ENCODE results near the gene NEGR1. TPM values are rescaled to one million over a fixed set of nuclear protein-coding genes. Genes with fewer than 3 reads are reported as not detected.

The NEGR1 gene
- total RNA-seq, 1 experiment from 2014 or later = 4.1 TPM

DNA sequence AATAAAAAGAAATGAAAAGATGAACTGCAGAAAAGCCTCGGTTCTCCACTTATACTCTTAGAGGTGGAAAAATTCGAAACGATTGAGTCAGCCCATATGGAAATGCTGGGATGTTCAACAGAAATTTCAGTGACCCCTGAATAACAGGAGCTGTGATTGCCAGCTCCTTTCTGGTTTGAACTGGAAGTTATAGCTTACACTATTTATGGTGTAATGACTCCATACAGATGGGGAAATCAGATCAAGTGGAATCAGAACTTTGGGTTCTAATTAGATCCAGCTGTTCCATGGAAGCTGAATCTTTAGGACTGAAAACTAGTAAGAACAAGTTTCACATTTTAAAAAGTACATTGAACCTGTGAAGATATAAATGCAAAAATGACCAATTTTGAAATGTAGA is 632.2 kb downstream of the NEGR1 start:
- Mint-ChIP-seq H3K9me3 (ENCODE audit: unreplicated experiment) (no peaks in the 10 kb centered on the region), H3K27me3 (ENCODE audit: insufficient read depth, unreplicated experiment) (no peaks in the 10 kb centered on the region), H3K27ac (ENCODE audit: low read depth, unreplicated experiment) (no peak overlapping the region), H3K36me3 (ENCODE audit: insufficient read depth, unreplicated experiment) (no peaks in the 10 kb centered on the region), H3K4me3 (ENCODE audit: unreplicated experiment) (no peak overlapping the region), H3K4me1 (ENCODE audit: insufficient read depth, unreplicated experiment) (no peaks in the 10 kb centered on the region)
- ChIA-PET POLR2A (no interaction called here), CTCF (interaction anchor here (0.6 kb wide), 3 partner anchors 43 to 1518 kb away, joined by 3 read pairs; no protein-coding TSS in a partner anchor)
- DNase-seq (ENCODE audit: unreplicated experiment) = no peak
- no TSS peak for BruUV-seq (replicated peaks)
- intact Hi-C loops (cut with micrococcal nuclease) = no loop called here
- TF ChIP-seq CTCF (IDR thresholded peaks at IDR 0.05; ENCODE audit: unreplicated experiment) = no peak

DNA sequence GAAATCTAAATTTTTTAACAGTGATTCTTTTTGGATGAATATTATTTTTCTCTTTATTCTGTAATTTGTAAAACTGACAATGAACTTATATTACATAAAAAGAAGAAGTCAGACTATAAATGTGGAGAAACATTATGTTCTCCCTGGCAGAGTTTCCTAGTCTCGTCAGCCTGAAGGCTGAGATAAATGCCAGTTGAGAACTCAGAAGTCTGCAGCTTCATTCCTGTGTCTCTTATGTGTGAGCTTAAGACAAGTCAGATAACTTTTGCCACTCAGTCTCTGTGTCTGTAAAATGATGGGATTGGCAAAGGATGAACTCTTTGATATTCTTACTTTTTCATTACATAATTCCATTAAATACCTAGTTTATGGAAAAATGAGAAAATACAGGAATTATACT is 632.7 kb downstream of the NEGR1 start:
- Mint-ChIP-seq H3K27ac (ENCODE audit: low read depth, unreplicated experiment) (no peak overlapping the region), H3K4me3 (ENCODE audit: unreplicated experiment) (no peak overlapping the region), H3K4me1 (ENCODE audit: insufficient read depth, unreplicated experiment) (no peaks in the 10 kb centered on the region), H3K36me3 (ENCODE audit: insufficient read depth, unreplicated experiment) (no peaks in the 10 kb centered on the region), H3K9me3 (ENCODE audit: unreplicated experiment) (no peaks in the 10 kb centered on the region), H3K27me3 (ENCODE audit: insufficient read depth, unreplicated experiment) (no peaks in the 10 kb centered on the region)
- DNase-seq (ENCODE audit: unreplicated experiment) = no peak
- ChIA-PET CTCF (interaction anchor here (0.6 kb wide), 2 partner anchors 43 to 59 kb away, joined by 3 read pairs; no protein-coding TSS in a partner anchor), POLR2A (no interaction called here)
- no TSS peak for BruUV-seq (replicated peaks)
- TF ChIP-seq CTCF (IDR thresholded peaks at IDR 0.05; ENCODE audit: unreplicated experiment) = no peak
- intact Hi-C loops (cut with micrococcal nuclease) = no loop called here

- Mint-ChIP-seq H3K4me3 (ENCODE audit: unreplicated experiment) (no peak overlapping the region), H3K27me3 (ENCODE audit: insufficient read depth, unreplicated experiment) (no peaks in the 10 kb centered on the region), H3K27ac (ENCODE audit: low read depth, unreplicated experiment) (no peak overlapping the region), H3K4me1 (ENCODE audit: insufficient read depth, unreplicated experiment) (no peaks in the 10 kb centered on the region), H3K9me3 (ENCODE audit: unreplicated experiment) (no peaks in the 10 kb centered on the region), H3K36me3 (ENCODE audit: insufficient read depth, unreplicated experiment) (no peaks in the 10 kb centered on the region)
- BruUV-seq (replicated peaks) = no TSS peak
- ChIA-PET POLR2A (no interaction called here), CTCF (no interaction called here)
- intact Hi-C loops (cut with micrococcal nuclease) = no loop called here
- TF ChIP-seq CTCF (IDR thresholded peaks at IDR 0.05; ENCODE audit: unreplicated experiment) = no peak
- DNase-seq (ENCODE audit: unreplicated experiment) = no peak
Measured at GRCh38 chr1:71647513-71648300, 634.6 kb downstream of the NEGR1 start.

GRCh38 chr1:71645015-71645414 is 637.3 kb downstream of the NEGR1 start:
- intact Hi-C loops (cut with micrococcal nuclease) = no loop called here
- Mint-ChIP-seq H3K4me3 (ENCODE audit: unreplicated experiment) (no peak overlapping the region), H3K27me3 (ENCODE audit: insufficient read depth, unreplicated experiment) (no peaks in the 10 kb centered on the region), H3K27ac (ENCODE audit: low read depth, unreplicated experiment) (no peak overlapping the region), H3K4me1 (ENCODE audit: insufficient read depth, unreplicated experiment) (no peaks in the 10 kb centered on the region), H3K9me3 (ENCODE audit: unreplicated experiment) (no peaks in the 10 kb centered on the region), H3K36me3 (ENCODE audit: insufficient read depth, unreplicated experiment) (no peaks in the 10 kb centered on the region)
- no peak for TF ChIP-seq CTCF (IDR thresholded peaks at IDR 0.05; ENCODE audit: unreplicated experiment)
- ChIA-PET CTCF (no interaction called here), POLR2A (no interaction called here)
- no TSS peak for BruUV-seq (replicated peaks)
- DNase-seq (ENCODE audit: unreplicated experiment) = no peak
